NCI-H345 treated with DMSO at 0.1 percent for 48 hours (cell line): ENCODE data around the gene MPPED1.
A peak's percentile ranks its signal among the peaks of the same experiment; 100 is the strongest.

Experiments used
- DNase-seq: peaks from one replicate; lab custom pipeline; 2025; ENCODE audit not compliant: unreplicated experiment; lab: John Stamatoyannopoulos, UW

The MPPED1 gene

GRCh38 chr22:43535741-43536140, 123.9 kb downstream of the MPPED1 start:
- DNase-seq = no peak

- no peak for DNase-seq
These were observed 125.3 kb downstream of the MPPED1 start for GRCh38 chr22:43537019-43537585.

- DNase-seq = no peak
These were observed 128.0 kb downstream of the MPPED1 start for GRCh38 chr22:43539572-43540528.

GRCh38 chr22:43540529-43540923, 128.7 kb downstream of the MPPED1 start:
- peak; percentile 12 for DNase-seq

- no peak for DNase-seq
These were observed 129.2 kb downstream of the MPPED1 start for GRCh38 chr22:43541022-43541421.

GRCh38 chr22:43541462-43542407, 129.9 kb downstream of the MPPED1 start:
- DNase-seq = no peak

GRCh38 chr22:43542681-43543521, 131.1 kb downstream of the MPPED1 start:
- DNase-seq = no peak

DNA sequence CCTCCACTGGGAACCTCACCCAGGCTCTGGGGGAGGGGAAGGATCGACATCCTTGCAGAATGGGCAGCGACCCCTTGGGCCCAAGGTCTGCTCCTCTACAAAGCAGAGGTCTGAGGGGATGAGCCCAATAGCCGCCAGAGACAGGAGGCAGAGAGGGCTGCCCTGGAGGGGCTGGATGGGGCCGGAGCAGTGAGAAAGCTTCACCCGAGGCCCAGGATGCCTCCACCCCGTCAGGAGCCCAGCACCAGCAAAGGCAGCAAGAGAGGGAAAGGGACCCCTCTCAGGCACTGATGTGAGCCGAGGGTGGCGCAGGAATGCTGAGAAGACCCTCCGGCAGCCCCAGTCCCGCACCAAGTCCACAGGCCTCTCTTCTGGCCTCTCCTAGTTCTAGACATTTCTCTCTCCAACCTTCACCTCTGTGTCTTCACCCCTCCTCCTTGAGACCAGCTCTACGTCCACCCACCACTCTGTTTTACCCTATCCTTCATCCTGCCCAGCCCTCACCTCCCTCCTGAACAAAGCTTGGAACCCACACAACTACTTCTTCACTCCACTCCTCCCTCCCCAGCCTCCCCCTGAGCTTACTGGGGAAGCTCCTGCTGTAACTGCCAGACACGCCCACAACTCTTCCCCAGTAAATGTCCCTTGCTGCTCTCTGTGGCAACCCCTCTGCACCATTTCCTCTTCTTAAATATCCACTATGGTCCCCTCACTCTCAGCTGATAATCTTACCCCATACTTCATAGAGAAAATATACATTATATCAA, 131.9 kb downstream of the MPPED1 start:
- DNase-seq = no peak

- DNase-seq = no peak
These were observed 132.5 kb downstream of the MPPED1 start for GRCh38 chr22:43544289-43544673.

GRCh38 chr22:43546186-43546585, 134.4 kb downstream of the MPPED1 start:
- DNase-seq = no peak

DNA sequence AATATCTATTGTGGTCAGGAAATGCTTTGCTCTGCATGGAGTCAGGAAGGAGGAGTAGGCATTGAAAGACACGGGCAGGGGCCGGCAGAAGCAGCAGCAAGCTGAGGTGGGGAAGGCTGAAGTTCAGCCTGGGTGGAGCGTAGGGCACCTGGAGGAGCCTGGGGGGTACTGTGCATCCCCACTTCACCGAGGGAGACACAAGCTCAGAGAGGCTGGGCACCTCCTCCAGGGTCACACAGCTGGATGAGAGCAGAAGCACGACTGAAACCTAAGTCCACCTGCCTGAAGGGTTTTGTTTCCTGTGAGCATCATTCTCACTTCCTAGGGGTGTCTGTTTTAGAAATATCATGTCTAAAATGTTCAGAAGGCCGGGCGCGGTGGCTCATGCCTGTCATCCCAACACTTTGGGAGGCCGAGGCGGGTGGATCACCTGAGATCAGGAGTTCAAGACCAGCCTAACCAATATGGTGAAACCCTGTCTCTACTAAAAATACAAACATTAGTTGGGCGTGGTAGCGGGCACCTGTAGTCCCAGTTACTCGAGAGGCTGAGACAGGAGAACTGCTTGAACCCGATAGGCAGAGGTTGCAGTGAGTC, 138.3 kb downstream of the MPPED1 start:
- no peak for DNase-seq

DNA sequence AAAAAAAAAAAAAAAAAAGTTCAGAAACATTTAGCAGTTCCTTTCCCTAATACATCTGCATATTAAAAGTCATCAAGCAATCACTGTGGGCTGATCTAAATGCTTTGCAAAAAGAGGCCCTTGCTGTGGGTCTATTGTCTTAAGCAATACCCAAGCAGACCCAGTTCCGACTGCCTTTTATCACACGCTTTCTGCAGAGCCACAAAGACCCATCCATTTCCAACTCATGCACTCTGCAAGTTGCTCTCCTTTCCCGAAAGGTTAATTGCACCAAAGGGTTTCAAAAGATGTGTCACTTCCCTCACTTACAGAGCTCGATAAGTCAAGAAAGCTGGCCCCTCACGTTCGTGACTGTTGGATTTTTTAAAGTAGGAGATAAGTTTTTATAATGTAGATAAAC, 138.9 kb downstream of the MPPED1 start:
- DNase-seq = no peak

- no peak for DNase-seq
These were observed 141.8 kb downstream of the MPPED1 start for GRCh38 chr22:43553451-43554258.

DNA sequence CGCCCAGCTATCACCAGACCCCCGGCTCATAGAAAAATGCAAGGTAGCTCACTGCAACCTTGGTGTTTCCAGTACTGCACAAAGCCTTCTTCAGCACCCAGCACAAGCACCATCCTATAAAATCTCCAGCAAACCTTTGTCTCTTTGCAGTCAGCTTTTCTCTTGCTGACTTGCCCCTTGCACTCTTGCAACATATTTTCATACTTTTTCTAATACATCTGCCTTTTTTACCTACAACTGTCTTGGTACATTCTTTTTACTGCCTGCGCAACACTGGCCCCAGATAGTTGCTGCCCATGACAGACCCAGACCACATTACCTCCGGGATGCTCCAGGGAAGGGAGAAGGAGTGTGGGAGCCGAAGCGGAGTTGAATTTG, 142.4 kb downstream of the MPPED1 start:
- DNase-seq = no peak

GRCh38 chr22:43554694-43555365, 143.0 kb downstream of the MPPED1 start:
- DNase-seq = no peak

GRCh38 chr22:43555561-43556515, 144.0 kb downstream of the MPPED1 start:
- no peak for DNase-seq
